GM19328 (cell line): ENCODE results near the gene MUC5B.
"Not testable (repeated sequence)": the region's sequence is repeated elsewhere in the genome, so short reads cannot be mapped to it uniquely, and the experiment has no call there.

Experiments
- ATAC-seq: cut with Tn5 transposase; IDR thresholded peaks from one replicate; pipeline ENCODE4 v1.9.1; 2021; ENCODE audit warnings: mild to moderate bottlenecking, moderate library complexity; ENCODE audit not compliant: unreplicated experiment

The MUC5B gene

DNA sequence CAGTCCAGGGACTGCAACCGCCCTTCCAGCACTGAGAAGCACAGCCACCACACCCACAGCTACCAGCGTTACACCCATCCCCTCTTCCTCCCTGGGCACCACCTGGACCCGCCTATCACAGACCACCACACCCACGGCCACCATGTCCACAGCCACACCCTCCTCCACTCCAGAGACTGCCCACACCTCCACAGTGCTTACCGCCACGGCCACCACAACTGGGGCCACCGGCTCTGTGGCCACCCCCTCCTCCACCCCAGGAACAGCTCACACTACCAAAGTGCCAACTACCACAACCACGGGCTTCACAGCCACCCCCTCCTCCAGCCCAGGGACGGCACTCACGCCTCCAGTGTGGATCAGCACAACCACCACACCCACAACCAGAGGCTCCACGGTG lies 19.9 kb downstream of the MUC5B start:
- not testable (repeated sequence) for ATAC-seq

DNA sequence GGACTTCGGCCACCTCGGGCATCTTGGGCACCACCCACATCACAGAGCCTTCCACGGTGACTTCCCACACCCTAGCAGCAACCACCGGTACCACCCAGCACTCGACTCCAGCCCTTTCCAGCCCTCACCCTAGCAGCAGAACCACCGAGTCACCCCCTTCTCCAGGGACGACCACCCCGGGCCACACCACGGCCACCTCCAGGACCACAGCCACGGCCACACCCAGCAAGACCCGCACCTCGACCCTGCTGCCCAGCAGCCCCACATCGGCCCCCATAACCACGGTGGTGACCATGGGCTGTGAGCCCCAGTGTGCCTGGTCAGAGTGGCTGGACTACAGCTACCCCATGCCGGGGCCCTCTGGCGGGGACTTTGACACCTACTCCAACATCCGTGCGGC lies 20.7 kb downstream of the MUC5B start:
- not testable (repeated sequence) for ATAC-seq

DNA sequence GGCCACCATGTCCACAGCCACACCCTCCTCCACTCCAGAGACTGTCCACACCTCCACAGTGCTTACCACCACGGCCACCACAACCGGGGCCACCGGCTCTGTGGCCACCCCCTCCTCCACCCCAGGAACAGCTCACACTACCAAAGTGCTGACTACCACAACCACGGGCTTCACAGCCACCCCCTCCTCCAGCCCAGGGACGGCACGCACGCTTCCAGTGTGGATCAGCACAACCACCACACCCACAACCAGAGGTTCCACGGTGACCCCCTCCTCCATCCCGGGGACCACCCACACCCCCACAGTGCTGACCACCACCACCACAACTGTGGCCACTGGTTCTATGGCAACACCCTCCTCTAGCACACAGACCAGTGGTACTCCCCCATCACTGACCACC lies 21.7 kb downstream of the MUC5B start:
- ATAC-seq: not testable (repeated sequence)

DNA sequence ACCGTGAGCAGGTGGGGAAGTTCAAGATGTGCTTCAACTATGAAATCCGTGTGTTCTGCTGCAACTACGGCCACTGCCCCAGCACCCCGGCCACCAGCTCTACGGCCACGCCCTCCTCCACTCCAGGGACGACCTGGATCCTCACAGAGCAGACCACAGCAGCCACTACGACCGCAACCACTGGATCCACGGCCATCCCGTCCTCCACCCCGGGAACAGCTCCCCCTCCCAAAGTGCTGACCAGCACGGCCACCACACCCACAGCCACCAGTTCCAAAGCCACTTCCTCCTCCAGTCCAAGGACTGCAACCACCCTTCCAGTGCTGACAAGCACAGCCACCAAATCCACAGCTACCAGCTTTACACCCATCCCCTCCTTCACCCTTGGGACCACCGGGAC lies 22.9 kb downstream of the MUC5B start:
- ATAC-seq: not testable (repeated sequence)

DNA sequence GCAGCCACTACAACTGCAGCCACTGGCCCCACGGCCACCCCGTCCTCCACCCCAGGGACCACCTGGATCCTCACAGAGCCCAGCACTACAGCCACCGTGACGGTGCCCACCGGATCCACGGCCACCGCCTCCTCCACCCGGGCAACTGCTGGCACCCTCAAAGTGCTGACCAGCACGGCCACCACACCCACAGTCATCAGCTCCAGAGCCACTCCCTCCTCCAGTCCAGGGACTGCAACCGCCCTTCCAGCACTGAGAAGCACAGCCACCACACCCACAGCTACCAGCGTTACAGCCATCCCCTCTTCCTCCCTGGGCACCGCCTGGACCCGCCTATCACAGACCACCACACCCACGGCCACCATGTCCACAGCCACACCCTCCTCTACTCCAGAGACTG lies 23.4 kb downstream of the MUC5B start:
- ATAC-seq: not testable (repeated sequence)

DNA sequence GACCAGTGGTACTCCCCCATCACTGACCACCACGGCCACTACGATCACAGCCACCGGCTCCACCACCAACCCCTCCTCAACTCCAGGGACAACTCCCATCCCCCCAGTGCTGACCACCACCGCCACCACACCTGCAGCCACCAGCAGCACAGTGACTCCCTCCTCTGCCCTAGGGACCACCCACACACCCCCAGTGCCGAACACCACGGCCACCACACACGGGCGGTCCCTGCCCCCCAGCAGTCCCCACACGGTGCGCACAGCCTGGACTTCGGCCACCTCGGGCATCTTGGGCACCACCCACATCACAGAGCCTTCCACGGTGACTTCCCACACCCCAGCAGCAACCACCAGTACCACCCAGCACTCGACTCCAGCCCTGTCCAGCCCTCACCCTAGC lies 24.2 kb downstream of the MUC5B start:
- not testable (repeated sequence) for ATAC-seq

DNA sequence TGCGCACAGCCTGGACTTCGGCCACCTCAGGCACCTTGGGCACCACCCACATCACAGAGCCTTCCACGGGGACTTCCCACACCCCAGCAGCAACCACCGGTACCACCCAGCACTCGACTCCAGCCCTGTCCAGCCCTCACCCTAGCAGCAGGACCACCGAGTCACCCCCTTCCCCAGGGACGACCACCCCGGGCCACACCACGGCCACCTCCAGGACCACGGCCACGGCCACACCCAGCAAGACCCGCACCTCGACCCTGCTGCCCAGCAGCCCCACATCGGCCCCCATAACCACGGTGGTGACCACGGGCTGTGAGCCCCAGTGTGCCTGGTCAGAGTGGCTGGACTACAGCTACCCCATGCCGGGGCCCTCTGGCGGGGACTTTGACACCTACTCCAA lies 26.1 kb downstream of the MUC5B start:
- ATAC-seq: not testable (repeated sequence)

DNA sequence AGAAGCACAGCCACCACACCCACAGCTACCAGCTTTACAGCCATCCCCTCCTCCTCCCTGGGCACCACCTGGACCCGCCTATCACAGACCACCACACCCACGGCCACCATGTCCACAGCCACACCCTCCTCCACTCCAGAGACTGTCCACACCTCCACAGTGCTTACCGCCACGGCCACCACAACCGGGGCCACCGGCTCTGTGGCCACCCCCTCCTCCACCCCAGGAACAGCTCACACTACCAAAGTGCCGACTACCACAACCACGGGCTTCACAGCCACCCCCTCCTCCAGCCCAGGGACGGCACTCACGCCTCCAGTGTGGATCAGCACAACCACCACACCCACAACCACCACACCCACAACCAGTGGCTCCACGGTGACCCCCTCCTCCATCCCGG lies 27.5 kb downstream of the MUC5B start:
- not testable (repeated sequence) for ATAC-seq

DNA sequence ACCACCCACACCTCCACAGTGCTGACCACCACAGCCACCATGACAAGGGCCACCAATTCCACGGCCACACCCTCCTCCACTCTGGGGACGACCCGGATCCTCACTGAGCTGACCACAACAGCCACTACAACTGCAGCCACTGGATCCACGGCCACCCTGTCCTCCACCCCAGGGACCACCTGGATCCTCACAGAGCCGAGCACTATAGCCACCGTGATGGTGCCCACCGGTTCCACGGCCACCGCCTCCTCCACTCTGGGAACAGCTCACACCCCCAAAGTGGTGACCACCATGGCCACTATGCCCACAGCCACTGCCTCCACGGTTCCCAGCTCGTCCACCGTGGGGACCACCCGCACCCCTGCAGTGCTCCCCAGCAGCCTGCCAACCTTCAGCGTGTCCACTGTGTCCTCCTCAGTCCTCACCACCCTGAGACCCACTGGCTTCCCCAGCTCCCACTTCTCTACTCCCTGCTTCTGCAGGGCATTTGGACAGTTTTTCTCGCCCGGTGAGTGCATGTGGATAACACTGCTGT lies 28.4 kb downstream of the MUC5B start:
- ATAC-seq: no peak

DNA sequence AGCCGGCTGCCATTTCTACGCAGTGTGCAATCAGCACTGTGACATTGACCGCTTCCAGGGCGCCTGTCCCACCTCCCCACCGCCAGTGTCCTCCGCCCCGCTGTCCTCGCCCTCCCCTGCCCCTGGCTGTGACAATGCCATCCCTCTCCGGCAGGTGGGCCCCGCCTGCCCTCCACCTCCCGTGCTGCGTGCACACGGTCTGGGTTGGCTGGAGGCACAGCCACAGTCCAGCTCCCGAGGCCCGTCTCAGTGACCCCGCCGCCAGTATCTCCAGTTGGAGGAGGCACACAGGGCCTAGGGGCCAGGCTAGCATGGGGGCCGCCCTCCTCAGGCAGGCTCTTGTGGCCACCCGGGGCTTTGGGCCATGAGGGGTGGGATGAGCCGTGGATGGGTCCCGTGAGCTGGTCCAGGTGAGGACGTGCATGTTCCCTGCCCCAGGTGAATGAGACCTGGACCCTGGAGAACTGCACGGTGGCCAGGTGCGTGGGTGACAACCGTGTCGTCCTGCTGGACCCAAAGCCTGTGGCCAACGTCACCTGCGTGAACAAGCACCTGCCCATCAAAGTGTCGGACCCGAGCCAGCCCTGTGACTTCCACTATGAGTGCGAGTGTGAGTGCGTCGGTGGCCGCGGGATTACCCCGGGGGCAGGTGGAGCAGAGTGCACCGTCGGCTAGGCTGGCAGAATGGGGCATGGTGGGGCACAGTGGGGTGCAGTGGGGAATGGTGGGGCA lies 29.7 kb downstream of the MUC5B start:
- no peak for ATAC-seq

DNA sequence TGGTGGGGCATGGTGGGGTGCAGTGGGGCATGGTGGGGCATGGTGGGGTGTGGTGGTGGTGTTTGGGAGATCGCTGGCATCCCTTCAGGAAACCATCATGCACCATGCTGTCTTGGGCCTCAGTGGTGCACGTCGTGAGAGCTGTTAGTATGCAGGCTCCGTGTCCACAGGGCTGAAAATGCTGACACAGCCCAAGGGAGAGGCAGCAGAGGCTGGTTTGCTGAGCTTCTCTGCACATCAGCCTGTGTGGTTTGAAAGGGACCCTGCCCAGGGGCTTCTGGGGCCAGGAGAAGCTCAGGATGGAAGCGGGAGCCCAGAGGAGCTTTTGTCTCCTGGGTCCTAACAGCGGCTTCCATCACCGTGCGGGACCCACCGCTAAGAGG lies 30.2 kb downstream of the MUC5B start:
- ATAC-seq: no peak

DNA sequence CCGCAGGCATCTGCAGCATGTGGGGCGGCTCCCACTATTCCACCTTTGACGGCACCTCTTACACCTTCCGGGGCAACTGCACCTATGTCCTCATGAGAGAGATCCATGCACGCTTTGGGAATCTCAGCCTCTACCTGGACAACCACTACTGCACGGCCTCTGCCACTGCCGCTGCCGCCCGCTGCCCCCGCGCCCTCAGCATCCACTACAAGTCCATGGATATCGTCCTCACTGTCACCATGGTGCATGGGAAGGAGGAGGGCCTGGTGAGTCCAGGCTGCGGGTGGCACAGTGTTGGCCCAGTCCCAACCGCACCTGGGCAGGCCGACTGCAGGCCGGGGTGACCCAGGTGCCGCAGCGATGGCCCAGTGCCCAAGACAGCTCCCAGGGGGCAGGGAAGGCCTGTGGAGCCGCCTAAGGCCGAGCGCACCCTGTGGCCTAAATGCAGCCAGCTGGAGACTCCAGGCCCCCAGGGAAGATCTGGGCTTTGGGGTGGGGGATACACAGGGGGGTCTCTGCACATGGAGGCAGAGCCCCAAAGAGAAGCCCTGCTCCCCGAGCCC lies 31.3 kb downstream of the MUC5B start:
- ATAC-seq: no peak

DNA sequence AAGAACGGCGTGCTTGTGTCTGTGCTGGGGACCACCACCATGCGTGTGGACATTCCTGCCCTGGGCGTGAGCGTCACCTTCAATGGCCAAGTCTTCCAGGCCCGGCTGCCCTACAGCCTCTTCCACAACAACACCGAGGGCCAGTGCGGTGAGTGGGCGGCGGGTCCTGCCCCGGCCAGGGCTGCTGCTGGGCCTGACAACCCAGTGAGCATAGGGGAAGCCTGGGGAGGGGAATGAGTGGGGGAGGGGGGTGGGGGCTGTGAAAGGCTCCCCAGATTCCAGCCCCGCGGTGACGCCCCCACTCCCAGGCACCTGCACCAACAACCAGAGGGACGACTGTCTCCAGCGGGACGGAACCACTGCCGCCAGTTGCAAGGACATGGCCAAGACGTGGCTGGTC lies 31.9 kb downstream of the MUC5B start:
- no peak for ATAC-seq

DNA sequence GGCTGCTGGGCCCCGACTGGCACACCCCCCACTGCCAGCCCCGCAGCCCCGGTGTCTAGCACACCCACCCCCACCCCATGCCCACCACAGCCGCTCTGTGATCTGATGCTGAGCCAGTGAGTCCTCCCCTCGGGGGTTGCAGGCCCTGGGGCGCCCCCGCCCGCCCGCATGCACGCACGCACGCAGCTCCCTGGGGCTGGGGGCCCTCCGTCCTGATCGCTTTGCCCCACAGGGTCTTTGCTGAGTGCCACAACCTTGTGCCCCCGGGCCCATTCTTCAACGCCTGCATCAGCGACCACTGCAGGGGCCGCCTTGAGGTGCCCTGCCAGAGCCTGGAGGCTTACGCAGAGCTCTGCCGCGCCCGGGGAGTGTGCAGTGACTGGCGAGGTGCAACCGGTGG lies 32.3 kb downstream of the MUC5B start:
- ATAC-seq: no peak

DNA sequence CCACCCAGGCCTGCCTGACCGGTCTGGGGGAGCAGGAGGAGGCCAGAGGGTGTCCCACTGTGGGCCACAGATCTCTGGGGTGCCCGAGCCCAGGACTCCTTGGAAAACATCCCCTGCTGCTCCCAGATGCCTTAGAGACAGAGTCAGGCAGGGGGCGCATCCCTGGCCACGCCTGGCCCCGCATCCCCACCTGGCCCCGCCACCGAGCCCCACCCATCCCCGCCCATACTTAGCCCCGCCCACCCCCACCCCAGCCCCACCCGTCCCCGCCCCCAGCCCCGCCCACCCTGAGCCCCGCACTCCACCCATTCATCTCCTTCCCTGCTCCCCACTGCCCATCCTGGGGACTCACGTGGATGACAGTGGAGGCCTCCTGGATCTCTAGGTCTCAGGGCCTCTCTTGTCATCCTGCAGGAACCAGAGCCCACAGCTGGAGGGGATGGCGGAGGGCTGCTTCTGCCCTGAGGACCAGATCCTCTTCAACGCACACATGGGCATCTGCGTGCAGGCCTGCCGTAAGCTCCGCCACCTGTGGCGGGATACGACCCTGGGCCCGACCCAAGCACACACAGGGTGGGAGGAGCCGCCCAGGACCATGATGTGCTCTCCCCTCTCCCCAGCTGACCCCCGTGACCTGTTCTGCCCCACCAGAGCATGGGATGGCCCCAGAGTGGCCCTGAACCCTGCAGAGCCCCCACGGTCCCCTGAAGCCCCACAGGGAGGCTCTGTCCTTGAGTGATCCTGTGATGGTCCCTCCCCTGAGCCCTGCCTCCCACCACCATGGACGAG lies 33.6 kb downstream of the MUC5B start:
- no peak for ATAC-seq

DNA sequence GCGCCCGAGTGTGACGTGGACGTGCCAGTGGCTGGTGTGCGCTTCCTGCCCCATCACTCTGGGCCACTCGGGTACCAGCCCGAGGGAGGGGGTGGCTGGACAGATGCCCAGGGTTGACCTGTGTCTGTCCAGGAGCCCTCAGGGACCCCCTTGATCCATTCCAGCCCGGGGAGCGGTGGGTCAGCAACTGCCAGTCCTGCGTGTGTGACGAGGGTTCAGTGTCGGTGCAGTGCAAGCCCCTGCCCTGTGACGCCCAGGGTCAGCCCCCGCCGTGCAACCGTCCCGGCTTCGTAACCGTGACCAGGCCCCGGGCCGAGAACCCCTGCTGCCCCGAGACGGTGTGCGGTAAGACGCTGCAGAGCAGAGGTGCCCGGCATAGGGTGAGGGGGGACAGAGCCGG lies 34.5 kb downstream of the MUC5B start:
- ATAC-seq: no peak

DNA sequence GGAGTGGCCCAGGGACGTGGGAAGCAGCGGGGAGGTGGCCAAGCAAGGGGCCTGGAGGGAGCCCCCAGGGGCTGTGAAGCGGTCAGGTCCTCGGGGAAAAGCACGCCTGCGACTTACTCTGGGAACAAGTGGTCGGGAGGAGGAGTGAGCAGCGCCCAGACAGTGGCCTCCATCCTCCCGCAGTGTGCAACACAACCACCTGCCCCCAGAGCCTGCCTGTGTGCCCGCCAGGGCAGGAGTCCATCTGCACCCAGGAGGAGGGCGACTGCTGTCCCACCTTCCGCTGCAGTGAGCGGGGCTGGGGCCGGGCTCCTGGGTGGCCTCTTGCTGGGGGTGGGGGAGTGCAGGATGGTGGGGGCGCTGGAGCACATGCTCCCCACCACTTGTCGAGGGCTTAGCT lies 35.0 kb downstream of the MUC5B start:
- ATAC-seq: no peak

DNA sequence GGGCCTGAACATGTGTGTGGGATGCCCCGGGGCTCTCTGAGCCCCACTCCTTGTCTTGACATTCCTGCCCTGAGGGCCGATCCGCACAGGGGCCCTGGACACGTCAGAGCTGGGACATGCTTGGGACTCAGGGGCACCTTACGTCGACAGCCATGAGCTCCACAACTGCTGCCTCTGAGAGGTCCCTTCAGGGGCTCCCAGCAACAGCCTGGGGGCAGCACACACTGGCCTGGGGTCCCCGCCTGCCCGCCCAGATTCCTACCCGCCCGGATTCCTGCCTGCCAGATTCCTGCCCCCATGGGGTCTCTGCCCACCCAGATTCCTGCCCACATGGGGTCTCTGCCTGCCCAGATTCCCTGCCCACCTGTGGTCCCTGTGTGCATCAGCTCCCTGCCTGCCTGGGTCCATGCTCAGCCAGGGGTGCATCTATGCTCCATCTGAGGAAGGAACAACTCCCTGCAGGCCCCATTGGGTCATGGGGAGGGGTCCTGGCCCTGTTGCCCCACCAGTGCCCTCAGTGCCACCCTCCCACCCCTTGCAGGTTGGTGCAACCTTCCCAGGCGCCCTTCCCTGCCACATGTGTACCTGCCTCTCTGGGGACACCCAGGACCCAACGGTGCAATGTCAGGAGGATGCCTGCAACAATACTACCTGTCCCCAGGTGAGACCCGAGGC lies 35.7 kb downstream of the MUC5B start:
- no peak for ATAC-seq

DNA sequence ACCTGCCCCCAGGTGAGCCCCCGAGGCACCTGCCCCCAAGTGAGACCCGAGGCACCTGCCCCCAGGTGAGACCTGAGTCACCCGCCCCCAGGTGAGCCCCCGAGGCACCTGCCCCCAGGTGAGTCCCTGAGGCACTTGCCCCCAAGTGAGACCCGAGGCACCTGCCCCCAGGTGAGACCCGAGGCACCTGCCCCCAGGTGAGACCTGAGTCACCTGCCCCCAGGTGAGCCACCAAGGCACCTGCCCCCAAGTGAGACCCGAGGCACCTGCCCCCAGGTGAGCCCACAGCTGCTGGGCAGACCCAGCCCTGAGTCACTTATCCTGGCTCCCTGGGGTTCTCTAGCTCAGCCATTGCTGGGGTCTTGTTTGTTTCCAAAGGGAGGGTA lies 36.2 kb downstream of the MUC5B start:
- ATAC-seq: no peak

DNA sequence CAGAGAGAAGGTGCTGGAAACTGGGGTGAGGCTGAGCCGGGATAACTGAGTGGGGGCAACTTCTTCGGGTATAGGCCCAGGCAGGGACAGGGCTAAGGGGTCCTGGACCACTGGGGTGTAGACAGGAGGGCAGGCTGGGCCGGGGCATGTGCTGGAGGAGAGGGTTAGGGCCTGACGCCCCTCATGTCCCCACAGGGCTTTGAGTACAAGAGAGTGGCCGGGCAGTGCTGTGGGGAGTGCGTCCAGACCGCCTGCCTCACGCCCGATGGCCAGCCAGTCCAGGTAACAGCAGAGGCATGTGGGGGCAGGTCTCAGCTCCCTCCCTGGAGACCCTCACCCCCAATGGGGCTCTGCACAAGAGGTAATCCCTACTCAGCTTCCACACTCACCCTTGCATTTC lies 36.7 kb downstream of the MUC5B start:
- no peak for ATAC-seq

DNA sequence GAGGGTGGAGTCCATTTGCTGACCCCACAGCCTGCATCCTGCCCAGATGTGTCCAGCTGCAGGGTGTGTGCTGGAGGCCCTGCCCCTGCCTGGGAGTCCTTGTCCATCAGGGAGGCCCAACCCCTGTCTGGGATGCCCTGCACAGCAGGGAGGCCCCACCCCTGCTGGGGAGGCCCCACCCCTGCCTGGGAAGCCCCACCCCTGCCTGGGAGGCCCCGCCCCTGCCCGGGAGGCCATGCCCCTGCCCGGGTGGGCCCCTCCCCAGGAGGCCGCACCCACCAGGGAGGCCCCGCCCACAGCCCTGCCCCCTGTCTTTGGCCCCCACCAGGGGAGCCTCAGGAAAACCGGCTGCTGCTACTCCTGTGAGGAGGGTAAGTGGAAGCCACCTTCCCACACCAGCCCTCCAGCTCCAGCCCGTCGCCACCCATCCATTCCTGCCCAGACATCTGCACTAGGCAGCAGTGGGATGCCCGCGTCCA lies 37.2 kb downstream of the MUC5B start:
- no peak for ATAC-seq
